EL (cell line): ENCODE data around the gene HPS6.

Experiments used
- DNase-seq: peaks from one replicate; pipeline ENCODE4 v3.0.0-alpha.2; 2016

The HPS6 gene

DNA sequence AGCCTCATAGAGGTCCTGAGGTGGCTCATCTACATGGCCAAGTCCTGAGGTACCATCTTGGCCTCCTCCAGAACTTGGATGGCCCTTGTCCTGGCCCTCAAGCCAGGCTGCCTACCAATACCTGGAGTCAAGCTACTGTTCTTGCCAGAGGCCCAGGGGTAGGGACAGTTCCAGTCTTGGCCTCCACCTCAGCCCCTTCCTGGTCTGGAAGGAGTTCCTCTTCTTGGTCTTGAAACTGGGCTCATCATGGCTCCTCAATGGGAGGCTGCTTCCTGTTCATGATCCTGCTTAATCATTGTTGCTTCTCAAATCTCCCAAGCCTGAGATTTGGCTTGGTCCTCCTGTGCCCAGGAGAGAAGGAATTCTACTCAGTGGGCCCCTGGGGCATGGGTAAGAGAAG is 3.9 kb downstream of the HPS6 start:
- no peak for DNase-seq

GRCh38 chr10:102072673-102073527 is 7.8 kb downstream of the HPS6 start:
- DNase-seq, result peak; percentile 82

- DNase-seq, result no peak
Observed at GRCh38 chr10:102083541-102083940, 18.4 kb downstream of the HPS6 start.

DNA sequence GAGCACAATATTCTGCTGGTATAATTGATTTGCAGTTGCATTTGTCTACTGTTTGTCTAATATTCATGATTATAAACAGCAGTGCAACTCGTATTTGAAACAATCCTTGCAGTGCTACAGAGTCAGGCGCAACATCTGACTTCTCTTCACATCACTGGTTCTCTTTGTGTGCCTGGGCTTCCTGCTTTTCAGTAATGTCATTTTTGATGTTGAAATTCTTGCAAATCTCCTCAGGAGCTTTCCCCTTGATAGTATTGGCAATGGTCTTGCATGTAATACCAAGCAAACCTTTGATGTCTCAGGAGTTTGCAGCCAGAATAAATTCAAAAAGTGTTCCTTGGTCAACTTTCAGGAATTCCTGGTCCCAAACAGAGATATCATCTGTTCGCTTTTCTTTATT is 20.2 kb downstream of the HPS6 start:
- DNase-seq, result no peak

DNA sequence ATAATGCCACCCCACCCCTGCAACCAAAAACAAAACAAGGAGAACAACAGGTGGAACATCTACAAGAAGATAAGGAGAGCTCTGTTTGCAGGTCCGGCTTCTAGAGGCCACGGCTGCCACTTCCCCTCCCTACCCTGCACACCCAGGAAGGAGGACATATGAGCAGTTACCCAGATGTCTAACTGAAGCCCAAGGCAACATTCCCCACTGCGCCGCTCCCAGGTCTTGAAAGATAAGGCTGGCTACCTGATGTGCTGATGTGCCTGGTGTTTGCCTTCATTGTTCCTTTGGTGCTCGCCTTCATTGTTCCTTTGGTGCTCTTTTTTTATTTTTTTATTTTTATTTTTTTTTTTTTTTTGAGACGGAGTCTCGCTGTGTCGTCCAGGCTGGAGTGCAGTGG is 21.0 kb downstream of the HPS6 start:
- DNase-seq, result no peak

DNA sequence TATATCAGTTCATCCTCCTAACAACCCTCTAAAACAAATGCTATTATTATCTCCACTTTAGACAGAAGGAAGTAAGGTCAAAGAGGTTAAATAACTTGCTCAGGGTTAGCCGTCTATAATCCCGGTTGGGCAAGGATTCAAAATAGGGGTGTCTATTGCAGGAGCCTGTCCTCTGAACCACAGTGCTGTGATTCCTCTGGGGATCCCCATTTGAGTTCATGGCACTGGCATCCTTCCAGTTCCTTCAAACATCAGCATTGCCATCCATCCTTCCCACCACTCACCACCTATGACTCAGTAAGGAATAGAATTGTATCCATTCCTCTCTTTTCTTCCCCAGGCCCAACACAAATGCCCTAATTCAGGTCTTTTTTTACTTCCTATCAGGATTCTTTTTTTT is 25.6 kb downstream of the HPS6 start:
- peak; percentile 48 for DNase-seq

GRCh38 chr10:102096449-102096848 is 31.3 kb downstream of the HPS6 start:
- no peak for DNase-seq

DNA sequence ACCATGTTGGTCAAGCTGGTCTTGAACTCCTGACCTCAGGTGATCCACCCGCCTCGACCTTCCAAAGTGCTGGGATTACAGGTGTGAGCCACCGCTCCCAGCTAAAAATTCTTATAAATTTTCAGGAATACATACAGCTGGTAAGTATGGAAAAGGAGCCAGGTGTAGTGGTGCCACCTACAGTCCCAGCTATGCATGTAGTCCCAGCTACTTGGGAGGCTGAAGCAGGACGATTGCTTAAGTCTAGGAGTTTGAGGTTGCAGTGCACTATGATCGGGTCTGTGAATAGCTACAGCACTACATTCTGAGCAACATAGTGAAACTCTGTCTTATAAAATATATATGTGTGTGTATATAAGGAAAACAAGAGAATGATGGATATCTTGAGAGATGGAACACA is 36.0 kb downstream of the HPS6 start:
- DNase-seq, result no peak

- DNase-seq, result peak; percentile 34
Observed at GRCh38 chr10:102102421-102102820, 37.3 kb downstream of the HPS6 start.

DNA sequence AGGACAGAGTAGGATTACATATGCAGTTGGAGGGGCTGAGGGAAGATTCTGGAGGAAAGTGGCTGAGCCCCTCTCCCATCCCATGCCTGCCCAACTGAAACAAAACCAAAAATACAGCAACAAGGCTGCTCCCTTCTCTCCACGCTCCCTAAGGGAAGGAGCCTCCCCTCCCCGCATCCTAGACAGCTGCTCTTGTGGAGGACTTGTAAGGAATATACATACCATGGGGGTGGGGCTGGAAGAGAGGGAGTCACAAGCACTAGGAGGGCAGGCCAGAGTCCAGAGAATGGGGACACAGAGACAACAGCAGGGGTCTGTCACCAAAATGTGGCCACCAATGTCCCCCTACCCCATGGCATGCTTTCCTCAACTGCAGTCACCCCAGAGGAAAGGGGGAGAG is 41.8 kb downstream of the HPS6 start:
- DNase-seq, result no peak

- DNase-seq, result no peak
Observed at GRCh38 chr10:102109166-102110116, 44.3 kb downstream of the HPS6 start.

DNA sequence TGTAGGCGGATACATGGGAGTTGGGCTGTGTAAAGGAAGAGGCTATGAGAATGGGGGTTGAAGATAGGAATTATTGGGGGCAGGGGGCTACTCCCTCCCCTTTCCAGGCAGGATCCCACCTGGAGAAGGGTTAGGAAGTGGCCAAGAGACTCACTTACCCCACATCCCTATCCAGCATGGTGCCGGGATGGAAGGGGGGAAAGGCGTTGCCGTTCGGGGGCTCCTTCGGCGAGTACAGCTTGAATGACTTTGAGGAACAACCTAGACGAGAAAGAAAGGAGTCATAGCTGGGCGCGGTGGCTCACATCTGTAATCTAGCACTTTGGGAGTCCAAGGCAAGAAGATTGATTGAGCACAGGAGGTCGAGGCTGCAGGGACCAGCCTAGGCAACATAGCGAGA is 46.1 kb downstream of the HPS6 start:
- no peak for DNase-seq

DNA sequence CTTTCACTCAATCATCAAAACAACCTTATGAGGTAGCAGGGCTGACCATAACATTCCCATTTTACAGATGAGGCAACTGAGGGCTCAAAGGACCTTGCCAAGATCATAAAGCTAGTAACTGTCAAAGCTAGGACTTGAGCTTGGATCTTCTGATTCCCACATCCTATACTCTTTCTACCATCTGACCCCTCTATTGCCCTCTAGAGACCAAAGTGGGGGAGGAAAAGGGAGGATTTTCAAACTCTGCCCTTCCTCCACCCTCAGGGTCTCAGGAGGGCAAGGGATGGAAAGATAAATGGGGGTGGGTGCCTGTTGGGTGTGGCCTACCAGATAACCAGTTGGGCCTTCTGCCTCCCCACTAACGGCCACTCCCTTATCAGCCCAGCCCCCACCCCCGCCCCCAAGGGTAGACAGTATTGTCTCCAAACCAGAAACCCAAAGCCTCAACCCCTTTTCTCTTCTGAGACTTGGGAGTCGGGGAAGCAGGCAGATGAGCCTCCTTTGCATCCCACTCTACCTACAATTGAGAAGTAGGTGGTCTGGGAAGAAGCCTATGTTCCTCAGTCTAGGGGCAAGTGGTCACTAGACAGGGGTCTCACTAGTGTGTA is 47.2 kb downstream of the HPS6 start:
- DNase-seq, result no peak

DNA sequence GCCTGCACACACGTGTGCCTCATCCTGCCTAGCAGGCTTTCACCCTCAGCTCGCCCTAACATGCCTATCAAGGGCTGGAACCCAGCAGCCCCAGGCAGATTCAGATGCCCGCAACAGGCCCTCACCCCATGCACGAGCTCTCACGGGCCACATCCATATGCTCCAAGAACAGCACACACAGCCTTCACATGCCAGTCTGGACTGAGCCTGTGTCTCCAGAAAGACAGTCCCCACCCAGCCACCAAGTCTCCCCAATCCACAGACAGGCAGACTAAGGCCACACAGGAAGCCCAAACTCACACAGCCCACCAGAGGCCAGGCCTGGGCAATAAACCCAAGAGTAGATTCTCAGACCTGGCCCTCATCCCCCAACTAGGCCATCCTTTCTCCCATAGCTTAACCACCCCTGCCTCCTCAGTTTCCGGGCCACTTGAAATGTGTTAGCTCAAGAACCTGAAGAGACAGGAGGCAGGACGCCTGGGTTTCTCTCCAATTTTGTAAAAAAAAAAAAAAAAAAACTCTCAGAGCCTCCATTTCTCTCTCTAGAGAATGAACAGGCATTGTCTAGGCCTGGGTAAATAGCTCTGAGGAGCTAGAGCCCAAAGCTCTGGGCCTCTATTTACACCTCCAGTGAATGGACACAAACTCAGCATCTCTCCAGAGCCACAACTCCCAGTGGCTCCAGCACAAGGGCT is 48.3 kb downstream of the HPS6 start:
- DNase-seq, result no peak

DNA sequence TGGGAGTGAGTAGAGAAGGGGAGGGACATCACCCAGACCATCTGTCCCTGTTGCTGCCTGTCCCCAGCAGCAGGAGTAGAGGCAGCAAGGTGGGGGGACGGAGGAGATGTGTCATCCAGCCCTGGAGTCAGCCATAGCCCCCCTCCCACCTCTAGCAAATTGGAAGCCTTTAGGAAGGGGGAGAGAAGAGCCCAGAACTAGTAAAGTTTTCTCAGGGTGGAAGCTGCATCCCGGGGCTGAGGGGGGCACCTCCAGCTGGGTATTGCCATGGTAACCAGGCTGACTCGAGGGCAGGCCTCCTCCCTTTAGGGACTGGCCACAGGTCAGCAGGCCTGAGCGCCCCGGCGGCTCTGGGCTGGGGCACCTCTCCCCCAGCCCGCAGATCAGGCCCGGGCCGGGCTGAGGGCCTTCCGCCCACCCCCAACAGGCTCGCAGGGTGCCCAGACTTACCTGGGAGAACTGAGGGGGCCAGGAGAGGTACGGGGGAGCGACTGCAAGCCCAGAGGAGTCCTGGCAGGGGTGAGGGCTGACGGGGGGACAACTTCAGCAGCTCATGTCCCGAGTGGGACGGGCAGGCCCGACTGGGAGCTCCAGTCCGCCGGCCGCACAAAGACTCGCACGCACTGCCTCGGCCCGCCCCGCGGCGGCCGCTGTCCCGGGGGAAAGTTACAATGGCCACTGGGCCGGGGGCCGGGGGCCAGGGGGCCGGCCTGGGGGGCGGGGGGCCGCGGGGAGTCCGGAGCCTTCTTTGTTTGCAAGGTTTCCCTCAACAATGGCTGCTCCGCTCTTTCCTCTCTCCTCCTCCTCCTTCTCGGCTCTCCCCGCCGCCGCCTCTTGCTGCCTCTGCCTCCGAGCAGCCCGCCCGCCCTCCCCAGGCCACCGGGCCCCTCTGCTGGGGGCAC is 49.1 kb downstream of the HPS6 start:
- peak; percentile 35 for DNase-seq

GRCh38 chr10:102114861-102115618 is 49.9 kb downstream of the HPS6 start:
- peak; percentile 89 for DNase-seq

- DNase-seq, result no peak
Observed at GRCh38 chr10:102115775-102116174, 50.6 kb downstream of the HPS6 start.

DNA sequence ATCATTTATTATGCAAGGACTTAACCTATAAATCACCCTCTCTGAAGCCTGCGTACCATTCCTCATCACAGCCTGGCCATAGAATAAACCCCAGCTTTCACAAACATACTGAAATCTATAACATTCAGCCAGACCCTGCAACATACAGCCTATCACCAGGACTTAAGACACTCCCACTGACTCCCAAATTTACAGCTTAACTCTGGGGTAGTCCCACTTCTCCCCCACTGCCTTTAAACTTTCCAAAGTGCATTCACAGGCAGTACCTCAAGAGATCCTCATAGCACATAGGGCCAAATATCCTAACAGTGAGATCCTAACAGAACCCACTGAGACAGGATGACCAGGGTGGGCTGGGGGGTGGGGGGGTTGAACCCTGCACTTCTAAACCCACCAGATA is 51.5 kb downstream of the HPS6 start:
- no peak for DNase-seq
